DMS153 treated with DMSO at 0.1 percent for 48 hours (cell line): Measurements from ENCODE around the gene KCNQ1.

Experiments used
- DNase-seq: peaks from one replicate; lab custom pipeline; 2025; ENCODE audit not compliant: unreplicated experiment; lab: John Stamatoyannopoulos, UW

KCNQ1 gene

DNA sequence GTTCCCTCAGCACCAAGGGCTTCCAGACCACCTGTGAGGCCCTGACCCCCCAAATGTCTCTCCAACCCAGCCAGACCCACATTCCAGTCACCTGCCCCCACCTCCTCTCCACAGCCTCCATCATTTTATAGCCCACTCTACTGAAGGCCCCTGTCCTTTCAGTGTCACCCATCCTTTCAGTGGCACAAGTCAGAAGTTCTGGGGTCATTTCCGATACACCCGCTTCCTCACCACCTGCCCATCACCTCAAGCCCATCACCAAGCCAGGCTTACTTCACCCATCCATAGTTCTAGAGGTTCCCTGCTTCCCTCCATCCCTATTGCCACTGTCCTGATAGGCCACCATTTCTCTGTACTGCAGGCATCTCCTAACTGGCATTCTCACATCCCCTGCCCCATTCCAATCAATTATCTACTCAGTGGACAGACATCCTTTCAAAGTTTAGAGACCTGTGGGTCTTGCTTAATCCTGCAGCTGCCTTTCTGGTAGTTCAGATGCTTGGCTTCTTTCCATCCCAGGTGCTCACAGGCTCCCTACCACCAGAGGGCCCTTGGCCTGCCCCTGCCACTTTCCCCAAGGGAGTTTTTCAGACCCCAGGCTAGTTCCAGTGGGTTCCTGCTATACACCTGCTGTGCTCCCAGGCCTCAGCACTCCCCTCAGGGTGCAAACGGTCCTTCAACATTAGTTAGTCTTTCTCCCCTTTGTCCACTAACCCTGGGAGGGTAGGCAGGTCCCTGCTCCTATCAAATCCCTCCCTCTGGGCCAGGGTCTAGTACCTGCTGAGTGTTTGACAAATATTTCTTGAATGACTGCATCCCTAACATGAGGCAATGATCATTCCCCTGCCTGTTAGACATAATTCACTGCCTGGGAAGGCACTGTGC lies 247.4 kb downstream of the KCNQ1 start:
- DNase-seq, result peak; percentile 4

DNA sequence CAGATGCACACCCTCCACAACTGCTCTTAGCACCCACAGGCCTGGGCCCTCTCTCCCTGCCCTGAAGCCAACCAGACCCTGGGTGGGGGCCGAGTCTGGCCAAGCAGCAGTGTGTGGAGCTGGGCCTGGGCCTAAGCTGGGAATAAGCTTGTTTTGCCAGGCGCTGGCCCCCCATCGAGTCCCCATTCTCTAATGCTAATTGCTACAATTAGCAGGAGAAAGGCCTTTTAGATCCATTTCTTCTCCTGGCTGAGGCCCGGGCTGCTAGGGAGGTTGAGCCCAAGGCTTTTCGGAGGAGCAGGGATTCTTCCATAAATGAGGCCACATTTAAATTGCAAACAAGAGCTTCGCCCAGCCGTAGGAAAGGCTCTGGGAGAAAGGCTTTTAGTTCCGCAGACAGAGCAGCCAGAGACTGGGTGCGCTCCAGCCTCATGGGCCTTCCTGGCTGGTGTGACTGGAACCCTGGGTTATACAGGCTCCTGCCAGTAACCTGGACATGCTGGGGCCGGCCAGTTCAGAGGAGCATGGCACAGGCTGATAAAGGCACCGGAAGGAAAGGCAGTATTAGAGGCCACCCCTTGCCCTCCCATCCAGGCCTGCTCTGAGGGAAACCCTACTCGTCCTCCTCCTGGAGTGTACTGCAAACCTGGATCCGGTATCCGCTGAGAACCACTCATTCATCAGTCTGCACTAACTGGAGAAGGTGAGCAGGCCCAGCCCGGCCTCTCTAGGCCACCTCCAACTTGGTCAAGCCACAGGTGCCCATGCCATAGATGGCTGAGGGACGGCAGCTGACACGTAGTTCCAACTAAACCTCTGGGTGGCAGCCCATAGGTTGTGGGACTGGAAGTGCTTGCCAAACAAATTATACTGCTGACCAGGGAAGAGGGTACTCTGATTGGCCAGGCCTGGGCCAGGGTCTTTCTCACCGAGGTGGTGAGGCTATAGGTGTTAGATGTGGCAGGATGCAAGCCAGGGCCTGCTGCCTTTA lies 248.8 kb downstream of the KCNQ1 start:
- DNase-seq, result no peak

GRCh38 chr11:2694495-2694894 lies 249.7 kb downstream of the KCNQ1 start:
- DNase-seq, result no peak

DNA sequence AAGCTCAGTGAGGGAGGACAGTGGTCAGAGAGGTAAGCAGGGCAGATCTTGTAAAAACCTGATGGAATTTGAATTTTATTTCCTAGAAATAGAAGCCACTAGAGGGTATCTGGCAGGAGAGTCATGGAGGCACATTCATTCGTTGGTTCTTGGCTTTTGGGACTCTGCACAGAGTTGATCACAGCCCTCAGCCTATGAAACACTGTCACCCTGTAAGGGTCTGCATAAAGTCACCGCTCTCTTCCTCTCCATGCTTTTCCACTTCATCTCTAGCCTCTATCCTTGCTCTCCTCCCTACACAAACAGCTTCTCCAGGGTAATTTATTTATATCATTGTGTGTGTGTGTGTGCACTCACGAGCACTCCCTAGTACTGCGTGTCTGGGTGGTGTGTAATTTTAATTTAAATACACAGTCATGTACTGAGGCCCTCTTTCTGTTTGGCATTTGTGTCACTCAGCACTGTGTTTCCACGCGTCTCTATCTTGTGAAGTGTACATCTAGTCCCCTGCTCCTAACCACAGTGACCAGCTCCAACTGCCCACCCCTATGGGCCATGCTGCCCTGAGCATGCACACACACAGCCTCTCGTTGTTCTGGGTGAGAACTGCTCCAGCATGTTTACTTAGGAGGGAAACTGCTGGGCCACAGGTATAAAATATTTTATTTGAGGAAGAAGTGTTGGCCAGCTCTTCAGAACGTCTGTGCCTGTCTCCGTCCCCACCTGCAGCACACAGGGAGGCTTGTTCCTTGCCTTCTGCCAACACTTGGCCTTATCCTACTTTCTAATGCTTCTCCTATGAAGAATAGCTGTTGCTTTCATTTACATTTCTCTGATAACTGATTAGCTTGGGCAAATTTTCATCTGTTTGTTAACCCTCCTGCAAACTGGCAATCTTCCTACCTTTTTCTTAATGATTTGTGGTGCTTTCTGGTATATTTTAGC lies 250.5 kb downstream of the KCNQ1 start:
- no peak for DNase-seq

- no peak for DNase-seq
Measured at GRCh38 chr11:2696455-2696854, 251.6 kb downstream of the KCNQ1 start.

DNA sequence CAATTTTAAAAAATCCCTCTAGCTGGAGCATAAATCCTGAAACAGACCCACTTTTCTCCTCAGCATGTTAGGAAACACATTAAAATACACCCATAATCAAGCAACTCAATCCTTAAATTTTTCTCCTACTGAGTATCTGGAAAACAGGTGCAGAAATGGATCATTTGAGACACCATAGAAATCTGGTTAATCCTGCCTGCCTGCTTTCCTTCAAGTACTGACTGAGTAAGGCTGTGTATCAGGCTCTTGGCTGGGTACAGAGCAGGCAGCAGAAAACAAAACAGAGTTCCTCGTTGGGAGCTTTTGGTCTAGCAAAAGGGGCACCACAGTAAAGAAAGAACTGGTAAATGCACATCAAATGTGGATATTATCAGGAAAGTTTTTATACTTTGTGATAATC lies 253.1 kb downstream of the KCNQ1 start:
- DNase-seq, result no peak

- no peak for DNase-seq
Measured at GRCh38 chr11:2698386-2699184, 253.8 kb downstream of the KCNQ1 start.

DNA sequence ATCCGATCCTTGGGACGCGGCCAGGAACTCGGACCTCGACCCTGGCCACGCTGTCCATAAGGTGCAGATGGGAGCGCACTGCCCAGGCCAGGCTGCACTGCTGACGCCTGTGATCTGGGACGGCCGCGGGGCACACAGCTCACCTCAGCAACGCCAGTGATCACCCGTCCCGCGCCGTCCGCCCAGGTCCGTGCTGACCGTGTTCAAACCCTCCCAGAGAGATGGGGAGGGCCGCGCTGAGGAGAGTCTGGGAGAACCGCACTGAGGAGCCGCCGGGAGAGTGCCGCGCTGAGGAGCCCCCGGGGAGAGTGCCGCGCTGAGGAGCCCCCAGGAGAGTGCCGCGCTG lies 254.3 kb downstream of the KCNQ1 start:
- no peak for DNase-seq

DNA sequence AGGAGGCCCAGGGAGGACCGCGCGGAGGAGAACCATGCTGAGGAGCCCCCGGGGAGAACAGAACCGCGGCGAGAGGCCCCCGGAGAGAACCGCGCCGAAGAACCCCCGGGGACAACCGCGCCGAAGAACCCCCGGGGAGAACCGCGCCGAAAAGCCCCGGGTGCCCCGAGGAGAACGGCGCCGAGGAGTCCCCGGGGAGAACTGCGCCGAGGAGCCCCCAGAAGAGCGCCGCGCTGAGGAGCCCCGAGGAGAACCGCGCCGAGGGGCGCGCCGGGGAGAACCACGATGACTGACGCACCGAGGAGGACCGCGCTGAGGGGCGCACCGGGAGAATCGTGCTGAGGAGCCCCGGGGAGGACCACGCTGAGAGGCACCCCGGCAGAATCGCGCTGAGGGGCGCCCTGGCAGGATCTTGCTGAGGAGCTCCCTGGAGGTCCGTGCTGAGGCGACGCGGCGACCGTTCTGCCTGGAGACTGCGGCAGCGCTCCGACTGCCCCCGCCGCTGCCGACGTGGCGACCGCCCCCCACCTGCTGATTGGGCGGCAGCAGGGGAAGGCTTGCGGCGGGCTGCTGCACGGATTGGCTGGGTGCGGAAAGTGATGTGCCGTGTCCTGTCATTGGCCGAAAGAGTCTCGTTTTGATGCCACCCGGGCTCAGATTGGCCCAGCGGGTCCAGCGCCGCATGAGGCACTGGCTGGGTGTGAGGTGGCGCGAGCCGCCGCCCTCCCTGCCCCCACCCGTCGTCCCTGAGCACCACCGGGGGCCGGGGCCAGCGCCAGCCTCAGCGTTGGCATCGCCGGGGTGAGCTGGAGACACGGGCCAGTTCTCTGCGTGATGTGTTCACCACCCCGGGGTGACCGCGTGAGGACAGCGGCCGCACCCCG lies 255.0 kb downstream of the KCNQ1 start, which contains the start of gene KCNQ1OT1:
TSS of gene KCNQ1OT1 (minus strand) at position 464 of the 884 bp plus-strand sequence.
- DNase-seq, result peak; percentile 44

GRCh38 chr11:2700415-2701211 lies 255.8 kb downstream of the KCNQ1 start:
- no peak for DNase-seq

DNA sequence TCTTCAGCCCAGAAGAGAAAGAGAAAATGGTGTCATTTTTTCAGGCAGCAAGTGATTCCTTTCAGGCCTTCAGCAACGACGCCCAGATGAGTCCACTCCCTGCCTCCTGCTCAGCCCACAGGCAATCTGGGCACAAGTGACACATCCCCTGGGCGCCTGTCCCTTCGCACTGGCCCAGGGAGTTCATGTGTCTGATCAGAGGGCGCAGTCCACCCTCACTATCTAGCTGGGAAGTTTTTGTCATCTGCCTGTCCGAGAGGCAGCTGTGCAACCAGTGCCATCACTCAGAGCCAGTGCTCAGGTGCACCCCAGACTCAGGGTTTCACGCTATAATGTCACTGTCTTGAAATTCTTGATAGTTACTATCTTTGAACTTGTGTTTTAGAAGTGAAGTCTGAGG lies 256.4 kb downstream of the KCNQ1 start:
- no peak for DNase-seq

GRCh38 chr11:2701898-2702434 lies 257.2 kb downstream of the KCNQ1 start:
- DNase-seq, result no peak

DNA sequence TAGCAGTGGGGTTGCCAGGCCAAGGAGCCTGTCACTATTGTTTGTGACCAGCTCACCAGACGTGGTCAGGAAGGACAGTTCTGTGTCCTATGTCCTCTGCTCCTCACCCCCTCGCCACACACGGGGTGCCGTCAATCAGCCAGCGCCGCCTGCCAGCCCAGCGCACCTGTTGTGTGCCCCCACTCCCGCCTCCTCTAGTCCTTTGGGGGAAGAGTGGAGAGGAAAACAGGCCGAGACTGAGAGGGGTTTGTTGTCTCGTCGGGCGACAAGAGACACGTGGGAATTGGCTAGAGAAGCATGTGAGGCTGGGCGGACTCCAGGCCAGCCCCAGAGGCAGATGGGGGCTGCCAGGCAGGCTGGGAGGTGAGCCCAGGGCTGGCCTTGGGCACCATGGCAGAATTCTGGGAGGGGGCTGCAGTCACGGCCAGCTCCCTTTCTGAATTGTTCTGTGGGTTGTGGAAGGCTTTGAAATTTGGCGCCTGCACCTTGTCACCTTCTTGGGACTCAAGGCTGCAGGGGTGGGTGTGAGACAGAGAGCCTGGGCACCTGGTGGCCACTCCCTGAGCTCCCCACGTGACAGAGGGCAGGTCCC lies 258.1 kb downstream of the KCNQ1 start:
- no peak for DNase-seq

GRCh38 chr11:2703363-2704141 lies 258.7 kb downstream of the KCNQ1 start:
- DNase-seq, result no peak

DNA sequence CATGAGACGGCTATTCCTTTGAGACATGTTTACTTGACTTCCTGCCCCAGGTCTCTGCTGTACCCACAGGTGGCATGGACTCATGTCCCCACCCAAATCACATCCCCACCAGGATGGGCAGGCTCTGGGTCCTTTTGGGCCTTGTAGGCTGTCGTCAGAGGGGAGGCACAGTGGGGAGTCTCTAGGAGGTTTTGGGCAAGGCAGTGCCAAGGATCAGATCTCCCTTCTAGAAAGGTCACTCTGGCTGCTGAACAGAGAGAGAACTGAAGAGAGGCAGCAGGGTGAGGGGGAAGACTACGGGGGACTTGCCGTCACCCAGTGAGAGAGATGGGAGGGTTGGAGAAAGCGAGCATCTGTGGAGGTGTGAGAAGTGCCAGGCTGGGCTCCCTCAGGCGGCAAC lies 259.5 kb downstream of the KCNQ1 start:
- DNase-seq, result no peak

DNA sequence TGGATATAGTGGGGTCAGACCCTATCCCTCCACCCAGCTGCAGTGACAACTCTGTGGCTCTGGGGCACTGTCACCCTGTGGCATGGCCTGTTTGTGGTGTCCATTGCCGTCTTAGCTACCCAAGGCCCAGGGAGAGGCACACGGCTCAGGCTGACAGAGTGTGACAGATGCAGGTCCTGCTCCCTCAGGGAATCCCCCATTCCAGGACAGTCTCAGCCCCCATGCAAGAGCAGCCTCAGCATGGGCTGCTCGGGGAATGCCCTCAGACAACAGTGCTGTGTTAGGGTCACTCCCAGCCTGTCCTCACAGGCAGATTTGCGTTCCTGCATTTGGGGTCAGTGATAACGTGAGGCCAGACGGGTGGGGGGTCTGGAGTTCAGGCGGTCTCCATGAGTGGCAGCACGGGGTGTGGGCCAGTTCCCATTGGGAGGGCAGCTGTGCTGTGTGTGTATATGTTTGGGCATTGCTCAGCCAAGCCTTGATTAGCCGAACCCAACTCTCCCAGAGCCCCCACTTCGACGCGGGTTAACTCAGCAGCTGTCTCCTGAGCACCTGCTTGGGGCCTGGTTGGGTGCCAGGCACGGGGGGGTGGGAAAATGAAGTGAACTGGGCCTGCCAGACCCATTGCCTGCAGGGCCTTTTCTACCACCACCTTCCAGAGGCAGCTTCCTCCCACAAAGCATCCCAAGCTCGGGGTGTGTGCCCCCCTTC lies 260.2 kb downstream of the KCNQ1 start:
- no peak for DNase-seq
